Stimulated activated CD4-positive, alpha-beta T cell treated with anti-CD3 and anti-CD28 coated beads, Interleukin-4, amount 100 ng/mL, for 4 hours (primary cell): ENCODE measurements around the gene ANKRD12.

Experiments
- DNase-seq, 2 experiments: peaks; one replicate each; pipeline ENCODE4 v3.0.0-alpha.2; 2020

Gene ANKRD12

GRCh38 chr18:9106800-9107584 is 29.6 kb upstream of the ANKRD12 start:
- DNase-seq = no peak

DNA sequence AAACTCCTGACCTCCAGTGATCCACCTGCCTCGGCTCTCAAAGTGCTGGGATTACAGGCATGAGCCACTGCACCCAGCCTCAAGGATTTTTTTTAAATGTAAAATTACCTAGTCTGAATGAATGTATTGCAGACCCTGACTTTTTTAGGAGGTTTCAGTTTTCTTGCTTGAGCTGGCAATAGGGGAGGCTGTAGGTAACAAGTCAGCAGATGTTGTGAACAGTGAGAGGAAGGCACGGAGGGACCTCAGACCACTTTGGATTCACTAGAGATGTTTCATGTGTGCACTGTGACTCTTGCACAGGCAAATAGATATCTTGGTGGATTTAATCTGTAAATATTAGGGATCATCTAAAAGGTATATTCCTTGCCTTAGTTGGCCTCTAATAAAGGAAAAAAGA is 27.7 kb upstream of the ANKRD12 start:
- DNase-seq = no peak

- DNase-seq = no peak
Measured at GRCh38 chr18:9109523-9109922, 27.1 kb upstream of the ANKRD12 start.

DNA sequence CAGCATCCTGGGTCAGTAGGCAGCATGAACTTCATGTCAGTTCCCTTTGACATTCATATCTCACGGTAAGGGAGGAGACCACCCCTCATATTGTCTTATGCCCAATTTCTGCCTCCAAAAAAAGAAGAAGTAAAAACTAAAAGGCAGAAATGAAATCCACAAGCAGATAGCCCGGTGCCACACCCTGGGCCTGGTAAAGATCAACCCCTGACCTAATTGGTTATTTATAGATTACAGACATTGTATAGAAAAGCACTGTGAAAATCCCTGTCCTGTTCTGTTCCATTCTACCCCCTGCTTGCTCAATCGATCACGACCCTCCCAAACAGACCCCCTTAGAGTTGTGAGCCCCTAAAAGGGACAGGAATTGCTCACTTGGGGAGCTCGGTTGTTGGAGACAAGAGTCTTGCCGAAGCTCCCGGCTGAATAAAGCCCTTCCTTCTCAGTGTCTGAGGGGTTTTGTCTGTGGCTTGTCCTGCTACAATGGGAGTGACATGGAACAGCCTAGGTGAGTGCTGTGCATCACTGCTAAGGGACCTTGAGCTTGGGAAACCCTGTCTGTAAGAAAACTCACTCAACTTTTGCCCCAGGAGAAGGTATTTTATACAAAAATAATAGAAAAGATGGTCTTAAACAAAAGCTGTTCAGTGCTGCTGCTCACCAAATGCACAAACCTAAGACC is 23.0 kb upstream of the ANKRD12 start:
- DNase-seq = no peak

DNA sequence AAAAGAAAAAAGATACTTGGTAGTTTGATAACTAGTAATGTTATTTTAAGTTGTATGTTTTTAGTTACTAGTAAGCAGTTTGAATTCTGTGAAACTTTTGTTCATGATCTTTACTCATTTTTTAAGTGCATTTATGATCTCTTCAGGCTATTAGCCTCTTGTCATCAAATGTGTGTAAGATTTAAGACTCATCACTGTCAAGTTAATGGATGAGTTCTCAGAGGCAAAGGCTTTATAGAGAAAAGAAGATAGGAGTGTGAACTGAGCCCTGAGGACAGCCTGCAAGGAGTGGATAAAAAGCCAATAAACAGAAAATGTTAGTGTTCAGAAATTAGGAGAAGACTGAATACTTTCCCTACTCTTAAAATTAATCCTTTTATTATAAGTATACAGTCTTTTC is 20.6 kb upstream of the ANKRD12 start:
- DNase-seq = no peak

DNA sequence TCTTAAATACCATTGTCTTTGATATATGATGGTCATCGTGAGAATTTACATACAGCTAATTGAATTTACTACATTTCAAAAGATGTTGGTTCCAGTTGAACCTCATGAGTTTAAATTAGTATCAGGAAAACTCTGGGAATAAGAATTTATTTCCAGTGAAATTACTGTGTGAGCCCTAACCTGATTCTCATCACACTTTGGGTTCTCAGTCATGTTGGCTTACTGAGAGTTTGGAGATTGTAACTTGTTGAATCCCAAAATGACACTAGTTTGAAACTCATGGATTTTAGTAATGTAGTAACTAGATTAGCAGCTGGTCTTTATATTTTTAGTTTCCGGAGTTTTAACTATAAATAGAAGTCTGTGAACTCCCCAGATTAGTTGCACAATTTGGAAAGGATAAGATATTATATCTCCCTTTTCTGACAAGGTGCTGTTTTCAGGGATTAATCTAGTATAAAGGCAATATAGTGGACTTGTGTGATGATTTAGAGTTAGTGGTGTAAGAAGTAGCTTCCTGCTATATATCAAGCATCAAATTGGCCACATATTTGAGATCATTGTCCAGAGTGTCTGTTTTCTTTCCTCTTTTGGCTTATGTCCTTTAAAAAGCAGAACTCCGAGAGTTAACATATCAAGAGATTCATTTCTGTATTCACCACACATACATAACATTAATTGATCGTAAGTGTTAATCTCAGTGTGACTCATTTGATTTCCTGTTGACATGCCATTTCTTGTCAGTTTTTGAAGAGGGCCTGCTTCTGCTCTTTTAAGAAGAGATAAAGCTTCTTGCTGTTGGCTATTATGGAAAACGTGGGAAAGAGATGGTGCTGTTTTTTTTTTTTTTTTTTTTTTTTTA is 18.4 kb upstream of the ANKRD12 start:
- DNase-seq = no peak

GRCh38 chr18:9120796-9121195 is 15.8 kb upstream of the ANKRD12 start:
- DNase-seq = no peak

DNA sequence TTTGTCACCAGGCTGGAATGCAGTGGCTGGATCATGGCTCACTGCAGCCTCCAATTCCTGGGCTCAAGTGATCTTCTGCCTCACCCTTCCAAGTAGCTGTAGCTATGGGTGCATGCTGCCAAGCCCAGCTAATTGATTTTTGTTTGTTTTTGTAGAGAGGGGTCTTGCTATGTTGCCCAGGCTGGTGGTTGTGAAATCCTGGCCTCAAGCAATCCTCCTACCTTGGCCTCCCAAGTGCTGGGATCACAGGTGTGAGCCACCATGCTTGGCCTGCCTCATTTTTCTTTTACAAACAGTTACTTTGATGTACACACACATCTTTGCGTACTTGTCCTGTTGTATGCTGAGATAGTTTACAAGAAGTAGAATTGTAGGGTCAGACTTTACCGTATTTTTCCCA is 13.1 kb upstream of the ANKRD12 start:
- DNase-seq = no peak

- DNase-seq = no peak
Measured at GRCh38 chr18:9124824-9125223, 11.8 kb upstream of the ANKRD12 start.

GRCh38 chr18:9126337-9126736 is 10.2 kb upstream of the ANKRD12 start:
- no peak for DNase-seq

GRCh38 chr18:9130195-9130594 is 6.4 kb upstream of the ANKRD12 start:
- no peak for DNase-seq

DNA sequence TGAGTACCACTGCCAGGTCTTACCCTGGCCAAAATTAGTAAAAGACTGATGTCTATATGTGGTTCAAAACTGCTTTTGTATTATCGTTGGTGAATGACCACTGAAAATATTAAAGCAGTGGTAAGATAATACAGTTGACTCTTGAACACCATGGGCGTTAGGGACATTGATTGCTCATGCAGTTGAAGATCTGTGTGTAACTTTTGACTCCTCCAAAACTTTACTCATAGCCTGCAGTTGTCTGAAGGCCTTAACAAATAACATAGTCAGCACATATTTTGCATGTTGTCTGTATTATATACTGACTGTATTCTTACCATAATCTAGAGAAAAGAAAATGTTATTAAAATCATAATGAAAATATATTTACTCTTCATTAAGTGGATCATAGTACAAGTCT is 5.8 kb upstream of the ANKRD12 start:
- DNase-seq = no peak

- DNase-seq = no peak
Measured at GRCh38 chr18:9132628-9133027, 4.0 kb upstream of the ANKRD12 start.

DNA sequence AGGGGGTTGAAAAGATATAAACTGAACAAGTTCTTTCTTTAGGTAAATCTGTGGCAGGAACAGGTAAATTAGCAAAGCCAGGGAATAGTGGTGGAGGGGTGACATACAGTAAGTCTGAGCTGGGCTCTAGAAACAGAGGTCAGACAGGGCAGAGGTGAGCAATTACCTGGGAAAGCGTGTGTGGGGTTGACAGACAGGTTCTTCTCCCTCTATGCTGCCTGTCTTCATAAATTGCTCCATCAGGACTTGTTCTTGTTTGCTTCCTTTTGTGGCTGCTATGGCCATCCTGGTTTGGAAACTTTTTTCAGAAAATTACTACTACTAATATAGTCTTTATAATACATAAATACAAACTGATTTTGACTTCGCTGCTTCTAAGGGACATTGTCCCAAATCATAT is 3.4 kb upstream of the ANKRD12 start:
- DNase-seq = no peak

GRCh38 chr18:9135081-9135911 is 1.3 kb upstream of the ANKRD12 start:
- no peak for DNase-seq

GRCh38 chr18:9135912-9136314 is 668 bp upstream of the ANKRD12 start:
- peak in 1 of 2 experiments; percentile 52 for DNase-seq

DNA sequence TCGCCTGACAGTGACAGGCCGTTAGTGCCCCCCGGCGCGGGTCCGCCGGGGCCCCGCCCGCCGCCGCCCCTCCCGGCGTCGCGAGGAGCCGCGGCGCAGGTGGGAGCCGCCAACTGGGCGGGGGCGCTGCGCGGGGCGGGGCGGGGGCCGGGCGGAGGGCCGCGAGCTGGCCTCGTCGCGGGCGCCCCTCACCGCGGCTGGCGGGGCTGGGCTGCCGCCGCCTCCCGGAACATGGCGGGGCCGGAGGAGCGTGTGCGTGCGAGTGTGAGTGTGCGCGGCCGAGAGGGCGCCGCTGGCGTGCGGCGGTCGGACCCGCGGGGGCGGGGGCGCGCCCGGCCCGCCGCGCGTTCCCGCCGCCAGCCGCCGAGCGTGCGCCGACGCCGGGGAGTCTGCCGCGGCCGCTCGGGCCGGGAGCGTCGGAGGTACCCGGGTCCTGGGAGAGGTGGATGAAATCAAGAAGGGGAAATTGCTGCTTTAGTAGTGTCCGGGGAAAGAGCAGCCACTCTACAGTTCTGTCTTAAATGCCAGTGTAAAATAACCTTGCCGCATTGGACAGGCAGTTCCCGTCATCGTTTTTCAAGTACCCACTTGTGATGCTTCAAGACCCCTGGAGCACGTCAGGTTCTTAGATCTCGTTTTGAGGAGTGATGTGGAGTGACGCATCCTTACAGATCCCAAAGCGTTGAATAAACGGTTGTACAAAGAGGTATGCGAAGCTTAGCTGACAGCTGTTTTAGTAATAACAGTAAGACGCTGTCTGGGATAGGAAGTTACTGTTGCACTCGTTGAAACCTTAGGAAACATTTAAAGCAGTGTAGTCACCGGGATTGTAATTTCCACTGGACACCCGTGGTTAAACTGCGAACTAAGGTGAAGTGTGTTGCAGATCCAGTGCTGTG is 836 bp downstream of the ANKRD12 start:
- peak; percentile 64 to 68 for DNase-seq

GRCh38 chr18:9139400-9140039 is 2.9 kb downstream of the ANKRD12 start:
- no peak for DNase-seq

- DNase-seq = no peak
Measured at GRCh38 chr18:9140381-9140780, 3.8 kb downstream of the ANKRD12 start.

- no peak for DNase-seq
Measured at GRCh38 chr18:9140984-9141383, 4.4 kb downstream of the ANKRD12 start.

DNA sequence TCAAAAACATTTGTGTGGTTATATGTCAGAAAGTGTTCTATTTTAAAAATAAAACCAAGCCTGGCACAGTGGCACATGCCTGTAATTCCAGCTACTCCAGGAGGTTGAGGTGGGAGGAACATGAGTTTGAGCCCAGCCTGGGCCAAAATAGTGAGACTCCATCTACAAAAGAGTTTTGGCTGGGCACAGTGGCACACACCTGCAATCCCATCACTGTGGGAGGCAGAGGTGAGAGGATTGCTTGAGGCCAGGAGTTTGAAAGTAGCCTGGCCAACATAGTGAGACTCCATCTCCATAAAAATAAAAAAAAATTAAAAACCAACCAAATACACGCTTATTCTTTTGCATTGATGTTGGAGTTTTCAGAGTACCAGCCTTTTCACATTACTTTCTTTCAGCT is 9.6 kb downstream of the ANKRD12 start:
- DNase-seq = no peak
